NCI-H446 treated with DMSO at 0.1 percent for 48 hours (cell line): Measurements from ENCODE around the gene ZNF783.
"Not testable (repeated sequence)": the region's sequence is repeated elsewhere in the genome, so short reads cannot be mapped to it uniquely, and the experiment has no call there.

ENCODE experiments used
- DNase-seq: peaks from one replicate; lab custom pipeline; 2025; lab: John Stamatoyannopoulos, UW

Gene ZNF783

GRCh38 chr7:149330914-149331567, 69.0 kb downstream of the ZNF783 start:
- no peak for DNase-seq

- DNase-seq = not testable (repeated sequence)
These were observed 70.8 kb downstream of the ZNF783 start for GRCh38 chr7:149332602-149333320.

GRCh38 chr7:149333321-149333717, 71.3 kb downstream of the ZNF783 start:
- DNase-seq = no peak

GRCh38 chr7:149334219-149334618, 72.2 kb downstream of the ZNF783 start:
- no peak for DNase-seq
